ENCODE data around the gene ZNF609. TPM values are rescaled to one million over a fixed set of nuclear protein-coding genes. Genes with fewer than 3 reads are reported as not detected.

Gene ZNF609
- polyA plus RNA-seq, 2 of the 4 experiments (the other 2 are of a cell fraction): 19.6 to 39.9 TPM

DNA sequence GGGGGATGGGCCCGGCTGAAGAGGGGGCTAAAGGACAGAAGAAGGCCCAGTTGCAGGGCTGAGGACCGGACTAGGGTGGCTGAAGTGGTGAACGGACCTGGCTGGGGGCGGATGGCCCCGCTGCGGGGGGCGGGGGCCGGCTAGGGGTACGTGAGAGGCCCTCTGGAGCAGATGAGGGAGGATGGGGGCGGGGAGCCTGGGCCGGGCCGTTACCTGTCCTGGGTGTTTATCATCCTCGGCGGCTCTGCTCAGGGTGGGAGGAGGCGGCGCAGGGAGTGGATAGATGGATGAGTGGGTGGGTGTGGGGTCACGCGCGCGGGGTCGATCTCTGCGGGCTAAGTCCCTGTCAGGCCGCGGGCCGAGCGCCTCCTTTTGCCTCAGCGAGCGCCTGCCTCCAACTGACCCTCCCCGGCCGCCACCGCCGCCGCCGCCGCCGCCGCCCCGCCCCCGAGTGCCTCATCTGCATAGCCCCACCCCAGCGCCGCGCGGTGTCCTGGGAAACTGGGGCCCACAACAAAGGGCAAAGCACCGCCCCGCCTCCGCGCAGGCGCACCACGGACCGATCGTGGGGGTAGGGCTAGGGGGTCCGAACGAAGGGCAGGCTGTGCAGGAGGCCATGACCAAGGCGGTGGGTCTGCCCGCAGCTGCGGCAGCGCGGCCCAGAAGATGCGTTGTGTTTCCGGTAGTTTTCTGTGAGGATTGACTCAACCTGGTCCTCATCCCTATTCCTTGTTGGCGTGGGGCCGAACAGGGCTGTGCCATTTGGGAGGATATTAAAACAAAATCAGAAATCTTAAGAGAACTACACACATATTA is 242.6 kb downstream of the ZNF609 start (continued):
- TF ChIP-seq, protein P1, sequence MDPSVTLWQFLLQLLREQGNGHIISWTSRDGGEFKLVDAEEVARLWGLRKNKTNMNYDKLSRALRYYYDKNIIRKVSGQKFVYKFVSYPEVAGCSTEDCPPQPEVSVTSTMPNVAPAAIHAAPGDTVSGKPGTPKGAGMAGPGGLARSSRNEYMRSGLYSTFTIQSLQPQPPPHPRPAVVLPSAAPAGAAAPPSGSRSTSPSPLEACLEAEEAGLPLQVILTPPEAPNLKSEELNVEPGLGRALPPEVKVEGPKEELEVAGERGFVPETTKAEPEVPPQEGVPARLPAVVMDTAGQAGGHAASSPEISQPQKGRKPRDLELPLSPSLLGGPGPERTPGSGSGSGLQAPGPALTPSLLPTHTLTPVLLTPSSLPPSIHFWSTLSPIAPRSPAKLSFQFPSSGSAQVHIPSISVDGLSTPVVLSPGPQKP (IDR thresholded peaks at IDR 0.05; ENCODE audit: low read depth, low read length): no peak
- no peak for TF ChIP-seq ZSCAN20 (CRISPR knock-in tag; IDR thresholded peaks at IDR 0.05)
- TF ChIP-seq, protein P2, sequence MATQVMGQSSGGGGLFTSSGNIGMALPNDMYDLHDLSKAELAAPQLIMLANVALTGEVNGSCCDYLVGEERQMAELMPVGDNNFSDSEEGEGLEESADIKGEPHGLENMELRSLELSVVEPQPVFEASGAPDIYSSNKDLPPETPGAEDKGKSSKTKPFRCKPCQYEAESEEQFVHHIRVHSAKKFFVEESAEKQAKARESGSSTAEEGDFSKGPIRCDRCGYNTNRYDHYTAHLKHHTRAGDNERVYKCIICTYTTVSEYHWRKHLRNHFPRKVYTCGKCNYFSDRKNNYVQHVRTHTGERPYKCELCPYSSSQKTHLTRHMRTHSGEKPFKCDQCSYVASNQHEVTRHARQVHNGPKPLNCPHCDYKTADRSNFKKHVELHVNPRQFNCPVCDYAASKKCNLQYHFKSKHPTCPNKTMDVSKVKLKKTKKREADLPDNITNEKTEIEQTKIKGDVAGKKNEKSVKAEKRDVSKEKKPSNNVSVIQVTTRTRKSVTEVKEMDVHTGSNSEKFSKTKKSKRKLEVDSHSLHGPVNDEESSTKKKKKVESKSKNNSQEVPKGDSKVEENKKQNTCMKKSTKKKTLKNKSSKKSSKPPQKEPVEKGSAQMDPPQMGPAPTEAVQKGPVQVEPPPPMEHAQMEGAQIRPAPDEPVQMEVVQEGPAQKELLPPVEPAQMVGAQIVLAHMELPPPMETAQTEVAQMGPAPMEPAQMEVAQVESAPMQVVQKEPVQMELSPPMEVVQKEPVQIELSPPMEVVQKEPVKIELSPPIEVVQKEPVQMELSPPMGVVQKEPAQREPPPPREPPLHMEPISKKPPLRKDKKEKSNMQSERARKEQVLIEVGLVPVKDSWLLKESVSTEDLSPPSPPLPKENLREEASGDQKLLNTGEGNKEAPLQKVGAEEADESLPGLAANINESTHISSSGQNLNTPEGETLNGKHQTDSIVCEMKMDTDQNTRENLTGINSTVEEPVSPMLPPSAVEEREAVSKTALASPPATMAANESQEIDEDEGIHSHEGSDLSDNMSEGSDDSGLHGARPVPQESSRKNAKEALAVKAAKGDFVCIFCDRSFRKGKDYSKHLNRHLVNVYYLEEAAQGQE (IDR thresholded peaks at IDR 0.05): no peak

DNA sequence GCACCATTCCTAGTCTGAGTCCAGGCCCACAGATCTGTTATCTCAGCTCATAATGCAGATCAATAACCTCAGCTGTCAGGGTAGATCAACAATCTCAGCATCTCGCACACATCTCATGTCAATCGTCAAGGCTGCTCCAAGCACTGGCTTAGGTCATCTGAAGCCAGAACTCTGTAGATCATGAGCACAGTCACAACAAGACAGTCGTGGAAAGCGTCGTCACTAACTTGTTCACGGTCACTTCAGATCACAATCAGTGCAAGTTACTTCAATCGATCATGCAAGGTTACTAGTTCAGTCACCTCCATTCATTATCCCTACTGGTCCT is 243.2 kb downstream of the ZNF609 start:
- Histone ChIP-seq H3K9me3 (no peaks in the 10 kb centered on the region), H3K4me3 (peak overlapping the region; percentile 75), H3K27ac (peak overlapping the region; percentile 88 to 94), H3K4me2 (peak overlapping the region; percentile 73), H3K4me1 (peaks cover 41% of the 10 kb centered on the region)
- WGBS (ENCODE audit: missing lambda C conversion rate): 78% methylated on average over 7 of the region's 7 CpGs
- FAIRE-seq (peak; percentile 70), DNase-seq (ENCODE audit: low read depth in 1 of 2, low spot score in 1 of 2) (peak in 1 of 2 experiments; percentile 30), ATAC-seq (peak; percentile 11 to 24; a peak in 5 of 6 replicates)
- ChIA-PET POLR2A (interaction anchor here (0.6 to 1.4 kb wide), 2 partner anchors 10 to 20 kb away, joined by 4 read pairs; no protein-coding TSS in a partner anchor), CTCF (interaction anchor here (0.8 to 44.5 kb wide), 4 partner anchors 15 to 211 kb away, joined by 3 to 1052 read pairs (median 66); no protein-coding TSS in a partner anchor)
- TF ChIP-seq HEYL (CRISPR knock-in tag; IDR thresholded peaks at IDR 0.05): no peak
- no peak for TF ChIP-seq FOSL2 (IDR thresholded peaks at IDR 0.05)
- TF ChIP-seq FOSL2 (CRISPR knock-in tag; IDR thresholded peaks at IDR 0.05): no peak
- TF ChIP-seq SREBF2 (IDR thresholded peaks at IDR 0.05): no peak
- 0 out of 2 replicates have a peak, but pooled peaks have one; percentile 18 for TF ChIP-seq HOXB5 (CRISPR knock-in tag; IDR thresholded peaks at IDR 0.05)
- TF ChIP-seq HOXA7 (CRISPR knock-in tag; IDR thresholded peaks at IDR 0.05): 0 out of 2 replicates have a peak, but pooled peaks have one; percentile 29

DNA sequence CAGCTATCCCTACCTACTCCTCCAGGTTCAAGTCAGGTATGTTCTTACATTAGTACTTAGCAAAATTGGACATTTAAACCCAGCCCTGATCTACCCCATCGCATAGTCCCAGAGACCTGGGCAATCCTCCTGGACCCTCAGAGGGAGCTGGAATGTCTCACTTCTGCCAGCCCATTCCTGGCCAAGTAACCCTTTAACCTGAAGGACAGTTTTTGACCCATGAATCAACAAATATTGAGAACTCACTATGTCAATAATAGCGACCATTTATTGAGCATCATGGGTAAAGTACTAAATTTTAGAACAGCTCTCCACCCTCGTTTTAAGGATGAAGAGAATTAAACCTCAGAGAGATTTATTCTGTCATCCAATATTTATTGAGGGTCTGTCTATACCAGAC is 244.6 kb downstream of the ZNF609 start:
- no peak for DNase-seq (ENCODE audit: low read depth in 1 of 2, low spot score in 1 of 2)
- ATAC-seq: no peak
- Histone ChIP-seq H3K4me2 (no peak overlapping the region), H3K27ac (no peak overlapping the region), H3K4me3 (no peak overlapping the region), H3K4me1 (peaks cover 27% of the 10 kb centered on the region), H3K9me3 (no peaks in the 10 kb centered on the region)
- ChIA-PET POLR2A (interaction anchor here (1.4 kb wide), 1 partner anchor 11 kb away, joined by 4 read pairs; no protein-coding TSS in a partner anchor), CTCF (interaction anchor here (1.4 to 44.5 kb wide), 6 partner anchors 14 to 140 kb away, joined by 3 to 1052 read pairs (median 7); no protein-coding TSS in a partner anchor)
- TF ChIP-seq JUNB (IDR thresholded peaks at IDR 0.05) (no peak), HOXB5 (CRISPR knock-in tag; IDR thresholded peaks at IDR 0.05) (no peak), CHD4 (IDR thresholded peaks at IDR 0.05; ENCODE audit: borderline replicate concordance) (no peak)
- TF ChIP-seq, protein P2 (IDR thresholded peaks at IDR 0.05): no peak
- no peak for FAIRE-seq
- WGBS (ENCODE audit: missing lambda C conversion rate): 61% methylated on average over 3 of the region's 3 CpGs

Data from A549 (cell line).